HepG2 (cell line): Measurements from ENCODE around the gene UGT2A2. TPM values are rescaled to one million over a fixed set of nuclear protein-coding genes. Genes with fewer than 3 reads are reported as not detected.

ENCODE experiments used
- ATAC-seq: fragments of 200-7000 bp; cut with Tn5 transposase; 3 replicates; pipeline ENCODE4 v1.9.1; 2020; ENCODE audit warnings: mild to moderate bottlenecking, moderate library complexity
- BruUV-seq: library from RNA; stranded (reverse); fragments of 400-500 nt; replicated peaks from 2 replicates; lab custom pipeline; 2021; lab: Mats Ljungman, UMichigan
- CTCF ChIA-PET: fragments of 300-600 bp; formaldehyde crosslinking; extraction: SDS; loops from one replicate; lab custom pipeline; 2021; ENCODE audit warnings: low total read pairs, inconsistent platforms, low intra/inter-chr PET ratio; lab: Yijun Ruan, JAX
- POLR2A ChIA-PET: fragments of 350-600 bp; sonication (Branson Sonifier 250); formaldehyde crosslinking; loops from one replicate; lab custom pipeline; 2020; ENCODE audit warnings: antibody characterized with exemption, inconsistent platforms; lab: Yijun Ruan, JAX
- DNase-seq: peaks from one replicate; pipeline ENCODE4 v3.0.0-alpha.2; 2015; ENCODE audit warnings: low spot score
- FAIRE-seq: peaks from 3 replicates; lab custom pipeline; 2011; peaks lifted over from hg19 to GRCh38; lab: Jason Lieb, UNC
- H2AFZ ChIP-seq: one replicate; pipeline ENCODE4 v1.6.1; 2011; ENCODE audit warnings: low read length, inconsistent platforms
- H3K27ac ChIP-seq: fragments of 300-600 bp; 3 replicates; pipeline ENCODE4 v1.8.0; 2011; ENCODE audit warnings: mixed run types, mild to moderate bottlenecking, mixed read lengths, low read length, inconsistent platforms; ENCODE audit not compliant: insufficient read depth; ENCODE audit errors: extremely low read length
- H3K27me3 ChIP-seq, 2 experiments: fragments of 200-600 bp in 1 of 2; 2 replicates in 1 of 2; 3 replicates in 1 of 2; pipeline versions ENCODE4 v1.6.0 to v1.8.0; 2011; ENCODE audit warnings: low read length in 2 of 2, mild to moderate bottlenecking in 2 of 2, moderate library complexity in 2 of 2, inconsistent platforms in 1 of 2; ENCODE audit not compliant: insufficient read depth in 2 of 2, control insufficient read depth in 1 of 2
- H3K36me3 ChIP-seq, 2 experiments: fragments of 200-600 bp in 1 of 2; replicated peaks in 1 of 2; 2 replicates in 1 of 2; 3 replicates in 1 of 2; pipeline versions ENCODE4 v1.5.1 to v1.8.0; 2011; ENCODE audit warnings: low read length in 2 of 2, inconsistent platforms in 1 of 2; ENCODE audit not compliant: insufficient read depth in 2 of 2, control insufficient read depth in 1 of 2
- H3K4me1 ChIP-seq: 2 replicates; pipeline ENCODE4 v1.5.1; 2012; ENCODE audit warnings: low read length, inconsistent platforms; ENCODE audit not compliant: insufficient read depth
- H3K4me2 ChIP-seq: 2 replicates; pipeline ENCODE4 v1.6.0; 2011; ENCODE audit warnings: low read depth, low read length, inconsistent platforms
- H3K4me3 ChIP-seq, 3 experiments: fragments of 200-600 bp in 1 of 3; sonication (generic), shearing (Covaris generic) in 1 of 3; replicated peaks in 1 of 3; 2 replicates each; pipeline ENCODE4 v1.5.1; 2011 to 2016; ENCODE audit warnings: low read length in 3 of 3, inconsistent platforms in 2 of 3, low read depth in 2 of 3, mild to moderate bottlenecking in 2 of 3, control low read depth in 1 of 3, mixed read lengths in 1 of 3; ENCODE audit not compliant: insufficient read depth in 1 of 3
- H3K79me2 ChIP-seq: one replicate; pipeline ENCODE4 v1.6.1; 2011; ENCODE audit warnings: low read length, inconsistent platforms; ENCODE audit not compliant: insufficient read depth
- H3K9ac ChIP-seq: 2 replicates; pipeline ENCODE4 v1.6.0; 2011; ENCODE audit warnings: mild to moderate bottlenecking, low read depth, low read length, inconsistent platforms; ENCODE audit not compliant: insufficient read depth
- H3K9me3 ChIP-seq: 2 replicates; pipeline ENCODE4 v1.5.1; 2012; ENCODE audit warnings: mild to moderate bottlenecking, low read length
- H4K20me1 ChIP-seq: 2 replicates; pipeline ENCODE4 v1.6.0; 2011; ENCODE audit warnings: inconsistent platforms, mild to moderate bottlenecking, low read length, moderate library complexity; ENCODE audit not compliant: insufficient read depth
- ATM ChIP-seq: fragments of 450-650 bp; IDR thresholded peaks from 2 replicates; pipeline ENCODE4 v1.7.1; 2017; ENCODE audit warnings: mild to moderate bottlenecking, borderline replicate concordance
- KDM2A ChIP-seq: sonication (generic); formaldehyde crosslinking; IDR thresholded peaks from 2 replicates; pipeline ENCODE4 v1.4.0; 2020; ENCODE audit warnings: low read depth, missing genetic modification reagents, borderline replicate concordance
- MATR3 ChIP-seq: sonication (generic); formaldehyde crosslinking; IDR thresholded peaks from 2 replicates; pipeline ENCODE4 v1.4.0; 2020; ENCODE audit warnings: missing genetic modification reagents
- RFX3 ChIP-seq: IDR thresholded peaks from 2 replicates; pipeline ENCODE4 v1.6.1; 2016; ENCODE audit warnings: missing biosample characterization, missing genetic modification reagents
- ZNF136 ChIP-seq: sonication (generic); formaldehyde crosslinking; IDR thresholded peaks from 2 replicates; pipeline ENCODE4 v1.8.1; 2022; ENCODE audit warnings: low read depth, mild to moderate bottlenecking, moderate library complexity, missing genetic modification reagents
- ZNF160 ChIP-seq: sonication (generic); formaldehyde crosslinking; IDR thresholded peaks from 2 replicates; pipeline ENCODE4 v1.8.0; 2022; ENCODE audit warnings: mild to moderate bottlenecking, inconsistent platforms, missing genetic modification reagents
- ZNF17 ChIP-seq: sonication (generic); formaldehyde crosslinking; IDR thresholded peaks from 2 replicates; pipeline ENCODE4 v1.5.0; 2020; ENCODE audit warnings: mild to moderate bottlenecking, missing genetic modification reagents
- ZNF276 ChIP-seq: sonication (generic); formaldehyde crosslinking; IDR thresholded peaks from 2 replicates; pipeline ENCODE4 v1.4.0; 2020; ENCODE audit warnings: mild to moderate bottlenecking, low read depth, missing genetic modification reagents
- WGBS: methylation state at CpG from one replicate; pipeline ENCODE4 v1.1.6; 2017; ENCODE audit warnings: low lambda C conversion rate; 5-methylcytosine and 5-hydroxymethylcytosine counted together
- in situ Hi-C: cut with HindIII; loops from 2 replicates; pipeline ENCODE4 v1.10.0; 2017; ENCODE audit warnings: low pct_unique_long_range_greater_than_20kb; ENCODE audit not compliant: extremely low pct_ligation_motif_present
- intact Hi-C: fragments of 100-400 bp; cut with micrococcal nuclease; formaldehyde crosslinking; loops from one replicate; pipeline ENCODE4 v1.10.0; 2022; ENCODE audit not compliant: unreplicated experiment
- polyA plus RNA-seq, 8 experiments: library from polyadenylated mRNA; depleted of rRNA in 3 of 8; stranded (reverse) in 7 of 8; unstranded in 1 of 8; fragments of >200 nt; fragmentation: Illumina TruSeq in 4 of 8; extraction: Trizol in 4 of 8; gene quantifications; 2 replicates each; pipeline versions ENCODE4 v1.2.1 to v1.2.3, GENCODE V29; 2011 to 2016; ENCODE audit warnings: low read depth in 4 of 8, missing spikeins in 1 of 8, mixed read lengths in 1 of 8; ENCODE audit not compliant: insufficient read depth in 1 of 8
- total RNA-seq, 5 experiments: library from RNA; depleted of rRNA; stranded (reverse); fragments of >200 nt; fragmentation: Illumina TruSeq; extraction: Trizol; gene quantifications; 2 replicates each; pipeline ENCODE4 v1.2.3, GENCODE V29; 2016; ENCODE audit warnings: low read depth in 1 of 5
- TF ChIP-seq, protein P1 (sequence below), 2 experiments: fragments of 450-650 bp in 1 of 2; sonication (generic) in 1 of 2; formaldehyde crosslinking in 1 of 2; IDR thresholded peaks; 2 replicates each; pipeline versions ENCODE4 v1.6.1 to v1.8.0; 2016 to 2022; ENCODE audit warnings: antibody characterized with exemption in 1 of 2, mild to moderate bottlenecking in 1 of 2, missing genetic modification reagents in 1 of 2

Gene UGT2A2
- total and polyA plus RNA-seq, 2 of the 13 experiments (the other 11 are each of a cell fraction or from before 2014, with no cell fraction given): not detected

GRCh38 chr4:69589884-69590283 lies 49.6 kb downstream of the UGT2A2 start (continued):
- no peak for TF ChIP-seq ZNF136 (CRISPR knock-in tag)

GRCh38 chr4:69584135-69584534 lies 55.3 kb downstream of the UGT2A2 start:
- no peak overlapping the region for H3K9ac ChIP-seq
- no peaks in the 10 kb centered on the region for H3K36me3 ChIP-seq
- no peaks in the 10 kb centered on the region for H4K20me1 ChIP-seq
- ChIA-PET CTCF (no interaction called here), POLR2A (no interaction called here)
- no peak overlapping the region for H3K4me2 ChIP-seq
- H3K27me3 ChIP-seq: no peaks in the 10 kb centered on the region; a peak in 1 of 5 replicates
- intact Hi-C loops: no loop called here
- FAIRE-seq (no peak), ATAC-seq (no peak), DNase-seq (no peak)
- 3% methylated on average over 5 of the region's 5 CpGs for WGBS
- no peak overlapping the region for H3K4me3 ChIP-seq
- no peaks in the 10 kb centered on the region for H3K79me2 ChIP-seq
- H2AFZ ChIP-seq: no peak overlapping the region
- no peak overlapping the region for H3K27ac ChIP-seq
- H3K4me1 ChIP-seq: no peaks in the 10 kb centered on the region
- in situ Hi-C loops: no loop called here
- BruUV-seq: no TSS peak
- H3K9me3 ChIP-seq: no peaks in the 10 kb centered on the region
- TF ChIP-seq ZNF160 (CRISPR knock-in tag) (no peak), KDM2A (CRISPR knock-in tag) (no peak), ATM (no peak), MATR3 (no peak), ZNF276 (CRISPR knock-in tag) (no peak), RFX3 (CRISPR knock-in tag) (no peak), ZNF17 (no peak)
- TF ChIP-seq, protein P1, sequence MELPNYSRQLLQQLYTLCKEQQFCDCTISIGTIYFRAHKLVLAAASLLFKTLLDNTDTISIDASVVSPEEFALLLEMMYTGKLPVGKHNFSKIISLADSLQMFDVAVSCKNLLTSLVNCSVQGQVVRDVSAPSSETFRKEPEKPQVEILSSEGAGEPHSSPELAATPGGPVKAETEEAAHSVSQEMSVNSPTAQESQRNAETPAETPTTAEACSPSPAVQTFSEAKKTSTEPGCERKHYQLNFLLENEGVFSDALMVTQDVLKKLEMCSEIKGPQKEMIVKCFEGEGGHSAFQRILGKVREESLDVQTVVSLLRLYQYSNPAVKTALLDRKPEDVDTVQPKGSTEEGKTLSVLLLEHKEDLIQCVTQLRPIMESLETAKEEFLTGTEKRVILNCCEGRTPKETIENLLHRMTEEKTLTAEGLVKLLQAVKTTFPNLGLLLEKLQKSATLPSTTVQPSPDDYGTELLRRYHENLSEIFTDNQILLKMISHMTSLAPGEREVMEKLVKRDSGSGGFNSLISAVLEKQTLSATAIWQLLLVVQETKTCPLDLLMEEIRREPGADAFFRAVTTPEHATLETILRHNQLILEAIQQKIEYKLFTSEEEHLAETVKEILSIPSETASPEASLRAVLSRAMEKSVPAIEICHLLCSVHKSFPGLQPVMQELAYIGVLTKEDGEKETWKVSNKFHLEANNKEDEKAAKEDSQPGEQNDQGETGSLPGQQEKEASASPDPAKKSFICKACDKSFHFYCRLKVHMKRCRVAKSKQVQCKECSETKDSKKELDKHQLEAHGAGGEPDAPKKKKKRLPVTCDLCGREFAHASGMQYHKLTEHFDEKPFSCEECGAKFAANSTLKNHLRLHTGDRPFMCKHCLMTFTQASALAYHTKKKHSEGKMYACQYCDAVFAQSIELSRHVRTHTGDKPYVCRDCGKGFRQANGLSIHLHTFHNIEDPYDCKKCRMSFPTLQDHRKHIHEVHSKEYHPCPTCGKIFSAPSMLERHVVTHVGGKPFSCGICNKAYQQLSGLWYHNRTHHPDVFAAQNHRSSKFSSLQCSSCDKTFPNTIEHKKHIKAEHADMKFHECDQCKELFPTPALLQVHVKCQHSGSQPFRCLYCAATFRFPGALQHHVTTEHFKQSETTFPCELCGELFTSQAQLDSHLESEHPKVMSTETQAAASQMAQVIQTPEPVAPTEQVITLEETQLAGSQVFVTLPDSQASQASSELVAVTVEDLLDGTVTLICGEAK (IDR thresholded peaks at IDR 0.05): no peak
- TF ChIP-seq, protein P1 (CRISPR knock-in tag; IDR thresholded peaks at IDR 0.05): no peak
